HEK293T (cell line): ENCODE data around the gene SORBS2.

Experiments
- CTCF ChIA-PET: fragments of 350-600 bp; formaldehyde crosslinking; extraction: SDS; loops from one replicate; lab custom pipeline; 2021; ENCODE audit warnings: antibody characterized with exemption, inconsistent platforms; lab: Yijun Ruan, JAX
- POLR2A ChIA-PET: fragments of 350-600 bp; formaldehyde crosslinking; extraction: SDS; loops from one replicate; lab custom pipeline; 2020; ENCODE audit warnings: antibody characterized with exemption, inconsistent platforms; lab: Yijun Ruan, JAX
- DNase-seq: peaks from one replicate; pipeline ENCODE4 v3.0.0; 2012; ENCODE audit warnings: mixed read lengths; ENCODE audit errors: extremely low spot score
- ARNT ChIP-seq: fragments of 450-650 bp; IDR thresholded peaks from 2 replicates; pipeline ENCODE4 v1.6.1; 2017; ENCODE audit warnings: mild to moderate bottlenecking
- BHLHE40 ChIP-seq: fragments of 450-650 bp; IDR thresholded peaks from 2 replicates; pipeline ENCODE4 v1.6.1; 2016; ENCODE audit warnings: mild to moderate bottlenecking, moderate library complexity, borderline replicate concordance
- CTBP1 ChIP-seq: fragments of 450-650 bp; IDR thresholded peaks from 2 replicates; pipeline ENCODE4 v1.6.1; 2016; ENCODE audit warnings: borderline replicate concordance
- ELF4 ChIP-seq: fragments of 450-650 bp; IDR thresholded peaks from 2 replicates; pipeline ENCODE4 v1.6.1; 2017; ENCODE audit warnings: antibody characterized with exemption
- FOXA1 ChIP-seq: fragments of 450-650 bp; IDR thresholded peaks from 2 replicates; pipeline ENCODE4 v1.6.1; 2016; ENCODE audit warnings: mild to moderate bottlenecking
- FOXK2 ChIP-seq: fragments of 450-650 bp; IDR thresholded peaks from 2 replicates; pipeline ENCODE4 v1.6.1; 2016; ENCODE audit warnings: mild to moderate bottlenecking
- FOXM1 ChIP-seq: fragments of 450-650 bp; IDR thresholded peaks from 2 replicates; pipeline ENCODE4 v1.6.1; 2017; ENCODE audit warnings: mild to moderate bottlenecking, borderline replicate concordance
- HDGF ChIP-seq: fragments of 450-650 bp; IDR thresholded peaks from 2 replicates; pipeline ENCODE4 v1.6.1; 2017; ENCODE audit warnings: antibody characterized with exemption, borderline replicate concordance
- L3MBTL2 ChIP-seq: fragments of 450-650 bp; conservative IDR thresholded peaks from 2 replicates; pipeline ENCODE4 v1.6.1; 2016; ENCODE audit warnings: mild to moderate bottlenecking
- LEF1 ChIP-seq: fragments of 450-650 bp; IDR thresholded peaks from 2 replicates; pipeline ENCODE4 v1.6.1; 2017; ENCODE audit warnings: mild to moderate bottlenecking, borderline replicate concordance
- NFRKB ChIP-seq: fragments of 450-650 bp; IDR thresholded peaks from 2 replicates; pipeline ENCODE4 v1.6.1; 2016; ENCODE audit warnings: mild to moderate bottlenecking, moderate library complexity
- PKNOX1 ChIP-seq: fragments of 450-650 bp; IDR thresholded peaks from 2 replicates; pipeline ENCODE4 v1.6.1; 2016
- SP1 ChIP-seq: fragments of 450-650 bp; IDR thresholded peaks from 2 replicates; pipeline ENCODE4 v1.6.1; 2017
- SUZ12 ChIP-seq: fragments of 450-650 bp; IDR thresholded peaks from 2 replicates; pipeline ENCODE4 v1.6.1; 2016; ENCODE audit warnings: mild to moderate bottlenecking
- TARDBP ChIP-seq: fragments of 450-650 bp; IDR thresholded peaks from 2 replicates; pipeline ENCODE4 v1.6.1; 2016
- ZNF384 ChIP-seq: fragments of 450-650 bp; IDR thresholded peaks from 2 replicates; pipeline ENCODE4 v1.6.1; 2016

The SORBS2 gene

GRCh38 chr4:185671496-185671895, 140.5 kb downstream of the SORBS2 start:
- CTCF ChIA-PET = interaction anchor here (1.3 kb wide), 1 partner anchor 31 kb away, joined by 5 read pairs; no protein-coding TSS in a partner anchor
- no peak for TF ChIP-seq SUZ12
- TF ChIP-seq BHLHE40 = no peak
- no peak for TF ChIP-seq CTBP1
- TF ChIP-seq TARDBP = no peak
- no peak for TF ChIP-seq ZNF384
- no peak for TF ChIP-seq SP1
- no peak for TF ChIP-seq ELF4
- TF ChIP-seq LEF1 = no peak
- TF ChIP-seq PKNOX1 = no peak
- TF ChIP-seq FOXM1 = no peak
- no peak for TF ChIP-seq FOXK2
- TF ChIP-seq L3MBTL2 = no peak
- TF ChIP-seq NFRKB = no peak
- no peak for TF ChIP-seq FOXA1
- no peak for TF ChIP-seq ARNT
- TF ChIP-seq HDGF = no peak
- no peak for DNase-seq
- POLR2A ChIA-PET = no interaction called here

GRCh38 chr4:185671066-185671465, 140.9 kb downstream of the SORBS2 start:
- ChIA-PET POLR2A (no interaction called here), CTCF (interaction anchor here (1.3 kb wide), 1 partner anchor 30 kb away, joined by 5 read pairs; no protein-coding TSS in a partner anchor)
- DNase-seq = no peak
- no peak for TF ChIP-seq ZNF384
- TF ChIP-seq ARNT = no peak
- no peak for TF ChIP-seq L3MBTL2
- TF ChIP-seq SP1 = no peak
- no peak for TF ChIP-seq FOXK2
- no peak for TF ChIP-seq ELF4
- no peak for TF ChIP-seq NFRKB
- TF ChIP-seq HDGF = no peak
- TF ChIP-seq TARDBP = no peak
- TF ChIP-seq BHLHE40 = no peak
- no peak for TF ChIP-seq PKNOX1

- no peak for DNase-seq
- TF ChIP-seq FOXK2 (no peak), CTBP1 (no peak), FOXM1 (no peak), ZNF384 (no peak), TARDBP (no peak), ELF4 (no peak), BHLHE40 (no peak), NFRKB (no peak), PKNOX1 (no peak)
- CTCF ChIA-PET = interaction anchor here (1.2 kb wide), 1 partner anchor 13 kb away, joined by 4 read pairs; no protein-coding TSS in a partner anchor
- POLR2A ChIA-PET = no interaction called here
Measured at GRCh38 chr4:185669288-185669687, 142.7 kb downstream of the SORBS2 start.

- no peak for TF ChIP-seq TARDBP
- no peak for TF ChIP-seq NFRKB
- no peak for TF ChIP-seq FOXA1
- TF ChIP-seq FOXM1 = no peak
- no peak for TF ChIP-seq SUZ12
- no peak for TF ChIP-seq L3MBTL2
- no peak for TF ChIP-seq LEF1
- no peak for TF ChIP-seq ARNT
- no peak for TF ChIP-seq SP1
- TF ChIP-seq PKNOX1 = no peak
Measured at GRCh38 chr4:185666156-185666555, 145.8 kb downstream of the SORBS2 start.

GRCh38 chr4:185665655-185666054, 146.3 kb downstream of the SORBS2 start:
- POLR2A ChIA-PET = no interaction called here
- CTCF ChIA-PET = no interaction called here
- no peak for TF ChIP-seq ZNF384
- no peak for DNase-seq

More at GRCh38 chr4:185666156-185666555, 145.8 kb downstream of the SORBS2 start:
- no peak for DNase-seq
- CTCF ChIA-PET = no interaction called here
- POLR2A ChIA-PET = no interaction called here

- ChIA-PET POLR2A (no interaction called here), CTCF (no interaction called here)
- TF ChIP-seq BHLHE40 (no peak), LEF1 (no peak), CTBP1 (no peak), SP1 (no peak), NFRKB (no peak), FOXA1 (no peak), ARNT (no peak), ZNF384 (no peak)
- DNase-seq = no peak
Measured at GRCh38 chr4:185664481-185664880, 147.5 kb downstream of the SORBS2 start.
